HL-60 (cell line): Measurements from ENCODE around the gene AZU1.

Experiments used
- DNase-seq, 2 experiments: peaks; one replicate each; pipeline ENCODE4 v3.0.0-alpha.2; 2010 to 2020; ENCODE audit warnings: low read depth in 1 of 2, low spot score in 1 of 2
- H3K27ac ChIP-seq: fragments of 250-450 bp; sonication (Bioruptor Pico); replicated peaks from 2 replicates; pipeline ENCODE4 v1.5.1; 2020; ENCODE audit warnings: mild to moderate bottlenecking, moderate library complexity
- H3K27me3 ChIP-seq: fragments of 250-450 bp; sonication (Bioruptor Pico); 2 replicates; pipeline ENCODE4 v1.5.1; 2021; ENCODE audit warnings: mild to moderate bottlenecking, moderate library complexity; ENCODE audit not compliant: insufficient read depth, poor library complexity, severe bottlenecking
- H3K4me3 ChIP-seq: replicated peaks from 2 replicates; pipeline ENCODE4 v1.5.1; 2011; ENCODE audit warnings: mild to moderate bottlenecking, control low read depth, low read length; ENCODE audit not compliant: insufficient read depth
- CTCF ChIP-seq: IDR thresholded peaks from one replicate; pipeline ENCODE4 v1.5.1; 2011; ENCODE audit warnings: low read length, control low read depth, inconsistent platforms; ENCODE audit not compliant: insufficient read depth
- GABPA ChIP-seq: IDR thresholded peaks from 2 replicates; pipeline ENCODE4 v1.6.1; 2012; ENCODE audit warnings: low read depth
- POLR2AphosphoS5 ChIP-seq: IDR thresholded peaks from 2 replicates; pipeline ENCODE4 v1.6.1; 2012; ENCODE audit warnings: low read depth
- REST ChIP-seq: IDR thresholded peaks from 2 replicates; pipeline ENCODE4 v1.6.1; 2012; ENCODE audit warnings: low read depth; ENCODE audit not compliant: insufficient replicate concordance
- SPI1 ChIP-seq: IDR thresholded peaks from 2 replicates; pipeline ENCODE4 v1.6.1; 2012; ENCODE audit warnings: low read depth, mild to moderate bottlenecking, borderline replicate concordance

AZU1 gene

GRCh38 chr19:795073-795611 is 32.5 kb upstream of the AZU1 start:
- no peak overlapping the region for H3K4me3 ChIP-seq
- no peaks in the 10 kb centered on the region for H3K27me3 ChIP-seq
- TF ChIP-seq SPI1 (no peak), POLR2AphosphoS5 (no peak), REST (no peak), GABPA (no peak), CTCF (no peak)
- no peak overlapping the region for H3K27ac ChIP-seq
- DNase-seq = no peak

- Histone ChIP-seq H3K27ac (peak overlapping the region; percentile 83; the same call in 1 of the 2 replicates), H3K4me3 (peak overlapping the region; percentile 59), H3K27me3 (no peaks in the 10 kb centered on the region)
- TF ChIP-seq CTCF (no peak), SPI1 (no peak), REST (no peak), POLR2AphosphoS5 (no peak), GABPA (no peak)
- no peak for DNase-seq
Measured at GRCh38 chr19:795691-796581, 31.7 kb upstream of the AZU1 start.

DNA sequence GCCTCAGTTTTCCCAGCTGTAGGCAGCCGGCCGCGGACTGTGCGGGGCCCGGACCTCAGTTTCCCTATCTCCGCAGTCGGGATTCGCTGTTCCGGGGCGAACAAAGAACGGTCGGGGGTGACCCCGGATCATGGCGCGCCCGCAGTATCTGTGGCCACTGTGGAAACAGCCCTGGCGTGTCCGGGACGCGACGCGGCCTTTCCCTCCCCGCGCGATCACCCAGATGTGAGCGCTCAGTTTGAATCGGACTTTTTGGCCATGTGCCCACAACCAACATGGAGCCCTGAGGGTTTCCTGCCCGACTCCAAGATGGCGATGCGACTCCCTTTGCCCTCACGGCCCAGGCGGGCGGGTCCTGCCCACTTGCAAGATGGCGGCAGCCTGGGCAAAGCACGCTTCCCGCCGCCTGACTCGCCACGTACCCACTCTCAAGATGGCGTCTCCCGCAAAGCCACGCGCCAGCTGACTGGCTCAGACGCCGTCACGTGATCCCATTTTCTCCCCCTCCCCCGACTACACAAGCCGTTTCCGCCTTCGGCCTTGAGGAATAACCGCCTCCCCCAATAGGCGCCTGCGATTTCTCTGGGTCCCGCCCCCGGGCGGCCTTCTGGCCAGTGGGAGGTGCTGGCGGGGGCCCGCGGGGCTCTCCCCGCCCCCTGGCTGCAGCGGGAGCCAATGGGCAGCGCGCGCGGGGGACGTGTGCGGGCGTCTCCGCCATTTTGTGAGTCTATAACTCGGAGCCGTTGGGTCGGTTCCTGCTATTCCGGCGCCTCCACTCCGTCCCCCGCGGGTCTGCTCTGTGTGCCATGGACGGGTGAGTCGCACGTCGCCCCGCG is 30.7 kb upstream of the AZU1 start, which contains the start of gene PTBP1:
Gene PTBP1, plus strand, starts transcription at position 761 of the 836 bp plus-strand sequence. Its CDS starts 46 bp downstream, at position 807.
- Histone ChIP-seq H3K27ac (peak within 1 kb of the TSS; percentile 95), H3K4me3 (peak within 1 kb of the TSS; percentile 98), H3K27me3 (no peaks in the 10 kb centered on the region)
- DNase-seq = peak; percentile 100
- peak; percentile 91 for TF ChIP-seq POLR2AphosphoS5
- TF ChIP-seq GABPA = peak; percentile 66
- no peak for TF ChIP-seq CTCF
- TF ChIP-seq SPI1 = no peak
